Forelimb muscle (tissue), 1 donor: ENCODE results near the gene AMER1. TPM values are rescaled to one million over a fixed set of nuclear protein-coding genes. Genes with fewer than 3 reads are reported as not detected.

Source experiments
- DNase-seq: peaks from one replicate; pipeline ENCODE4 v3.0.0-alpha.2; 2013; ENCODE audit warnings: low read depth
- polyA plus RNA-seq: library from polyadenylated mRNA; unstranded; fragments of 120-200 nt; gene quantifications from one replicate; pipeline ENCODE4 v1.2.1, GENCODE V29; 2013; ENCODE audit not compliant: insufficient read length

Gene AMER1
- polyA plus RNA-seq, 1 donor, result 6.6 TPM

- no peak for DNase-seq
These were observed 21.1 kb downstream of the AMER1 start for GRCh38 chrX:64184396-64184795.

GRCh38 chrX:64182208-64182607, 23.3 kb downstream of the AMER1 start:
- no peak for DNase-seq

- DNase-seq, result no peak
These were observed 28.6 kb downstream of the AMER1 start for GRCh38 chrX:64176876-64177275.

- no peak for DNase-seq
These were observed 35.5 kb downstream of the AMER1 start for GRCh38 chrX:64169988-64170387.

GRCh38 chrX:64152857-64153256, 52.7 kb downstream of the AMER1 start:
- no peak for DNase-seq

GRCh38 chrX:64151911-64152310, 53.6 kb downstream of the AMER1 start:
- no peak for DNase-seq

GRCh38 chrX:64150775-64151174, 54.7 kb downstream of the AMER1 start:
- no peak for DNase-seq

Other genes with a start within 250 kb of the AMER1 start
- gene ASB12, start 24.9 kb upstream of the AMER1 start, polyA plus RNA-seq, result 33.8 TPM
- 1.3 TPM for gene MTMR8, start 189.7 kb upstream of the AMER1 start, polyA plus RNA-seq